GM12892 (cell line): ENCODE measurements around the gene PPP2R5C.

ENCODE experiments used
- POLR2A ChIP-seq: IDR thresholded peaks from 2 replicates; pipeline ENCODE4 v1.6.1; 2011; ENCODE audit warnings: low read depth, low read length, control low read depth
- POLR2AphosphoS5 ChIP-seq: IDR thresholded peaks from 2 replicates; pipeline ENCODE4 v1.6.1; 2011; ENCODE audit warnings: low read depth, low read length, control low read depth
- TAF1 ChIP-seq: IDR thresholded peaks from 2 replicates; pipeline ENCODE4 v1.6.1; 2011; ENCODE audit warnings: low read depth, mild to moderate bottlenecking, control low read depth, low read length, borderline replicate concordance

DNA sequence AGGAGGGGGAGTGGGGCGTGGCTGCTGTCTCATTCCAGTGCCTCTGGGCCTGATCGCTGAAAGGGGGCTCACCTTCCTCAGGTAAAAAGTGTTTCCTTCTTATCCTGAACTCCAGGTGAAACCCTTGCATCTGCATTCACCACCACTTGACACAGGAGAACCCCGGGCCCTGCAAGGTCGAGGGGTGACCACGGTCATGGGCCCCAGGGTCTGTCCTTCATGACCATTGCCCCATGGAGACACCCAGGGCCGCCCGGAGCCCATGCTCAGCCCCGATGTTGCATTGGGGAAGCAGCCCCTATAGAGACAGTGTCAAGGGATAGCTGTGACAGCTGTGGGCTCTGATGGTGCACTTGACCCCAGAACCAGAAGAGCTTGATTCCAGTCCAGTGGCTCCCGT, 168.4 kb downstream of the PPP2R5C start:
- TF ChIP-seq POLR2A (no peak), POLR2AphosphoS5 (no peak), TAF1 (no peak)
